ENCODE measurements around the gene LRCH3. TPM values are rescaled to one million over a fixed set of nuclear protein-coding genes. Genes with fewer than 3 reads are reported as not detected.

The LRCH3 gene
- polyA plus RNA-seq, 1 donor from 2014 or later, result 41.4 TPM

- no peaks in the 10 kb centered on the region for H3K27me3 ChIP-seq (ENCODE audit: insufficient read depth, low read depth, low read length)
- H3K4me2 ChIP-seq (ENCODE audit: low read length), result no peak overlapping the region
- H3K4me3 ChIP-seq (ENCODE audit: low read length), result no peak overlapping the region
- peaks cover 7% of the 10 kb centered on the region for H3K79me2 ChIP-seq (replicated peaks; ENCODE audit: insufficient read depth, low read length)
- H3F3A ChIP-seq (ENCODE audit: insufficient read depth, low read length, poor library complexity, severe bottlenecking), result no peaks in the 10 kb centered on the region
- no peak overlapping the region for H3K9ac ChIP-seq (ENCODE audit: low read length)
- no peak overlapping the region for H2AFZ ChIP-seq (ENCODE audit: low read depth, low read length)
- H3K36me3 ChIP-seq (ENCODE audit: insufficient read depth, low read length), result no peaks in the 10 kb centered on the region
- no peak overlapping the region for H3K27ac ChIP-seq (ENCODE audit: low read length)
- no peaks in the 10 kb centered on the region for H3K9me3 ChIP-seq (ENCODE audit: low read length)
- no peak for TF ChIP-seq EZH2 (IDR thresholded peaks at IDR 0.05; ENCODE audit: borderline replicate concordance, insufficient read depth, low read length, poor library complexity, severe bottlenecking)
- TF ChIP-seq TAF1 (IDR thresholded peaks at IDR 0.05; ENCODE audit: low read depth), result no peak
- no peak for TF ChIP-seq EP300 (conservative IDR thresholded peaks at IDR 0.05; ENCODE audit: poor library complexity, severe bottlenecking)
- no peak for TF ChIP-seq CTCF (IDR thresholded peaks at IDR 0.05; ENCODE audit: poor library complexity, severe bottlenecking)
- TF ChIP-seq SMC3 (conservative IDR thresholded peaks at IDR 0.05; ENCODE audit: poor library complexity), result no peak
- no peaks in the 10 kb centered on the region for H3K9me2 ChIP-seq (ENCODE audit: insufficient read depth, low read length)
- no peaks in the 10 kb centered on the region for H4K20me1 ChIP-seq (ENCODE audit: insufficient read depth)
Measured at GRCh38 chr3:197787412-197787811, 3.6 kb upstream of the LRCH3 start.

- no peak overlapping the region for H2AFZ ChIP-seq (ENCODE audit: low read depth, low read length)
- H4K20me1 ChIP-seq (ENCODE audit: insufficient read depth), result no peaks in the 10 kb centered on the region
- H3K36me3 ChIP-seq (ENCODE audit: insufficient read depth, low read length), result no peaks in the 10 kb centered on the region
- H3K27me3 ChIP-seq (ENCODE audit: insufficient read depth, low read depth, low read length), result no peaks in the 10 kb centered on the region
- no peaks in the 10 kb centered on the region for H3F3A ChIP-seq (ENCODE audit: insufficient read depth, low read length, poor library complexity, severe bottlenecking)
- no peak overlapping the region for H3K4me3 ChIP-seq (ENCODE audit: low read length)
- H3K79me2 ChIP-seq (replicated peaks; ENCODE audit: insufficient read depth, low read length), result peaks cover 25% of the 10 kb centered on the region
- H3K27ac ChIP-seq (ENCODE audit: low read length), result no peak overlapping the region
- H3K9ac ChIP-seq (ENCODE audit: low read length), result no peak overlapping the region
- H3K9me3 ChIP-seq (ENCODE audit: low read length), result no peaks in the 10 kb centered on the region
- TF ChIP-seq RAD21 (conservative IDR thresholded peaks at IDR 0.05) (no peak), EP300 (conservative IDR thresholded peaks at IDR 0.05; ENCODE audit: poor library complexity, severe bottlenecking) (no peak), REST (IDR thresholded peaks at IDR 0.05; ENCODE audit: borderline replicate concordance) (no peak), POLR2AphosphoS5 (IDR thresholded peaks at IDR 0.05) (no peak), TAF1 (IDR thresholded peaks at IDR 0.05; ENCODE audit: low read depth) (no peak), EZH2 (IDR thresholded peaks at IDR 0.05; ENCODE audit: borderline replicate concordance, insufficient read depth, low read length, poor library complexity, severe bottlenecking) (no peak), MXI1 (conservative IDR thresholded peaks at IDR 0.05; ENCODE audit: poor library complexity, severe bottlenecking) (no peak), SMC3 (conservative IDR thresholded peaks at IDR 0.05; ENCODE audit: poor library complexity) (no peak), CTCF (IDR thresholded peaks at IDR 0.05; ENCODE audit: poor library complexity, severe bottlenecking) (no peak)
- H3K4me2 ChIP-seq (ENCODE audit: low read length), result no peak overlapping the region
- no peaks in the 10 kb centered on the region for H3K9me2 ChIP-seq (ENCODE audit: insufficient read depth, low read length)
Measured at GRCh38 chr3:197789309-197789708, 1.7 kb upstream of the LRCH3 start.

All from neural cell (in vitro differentiated cells).